Astrocyte of the cerebellum (primary cell): ENCODE data around the gene VPREB3.

Source experiments
- DNase-seq: peaks from one replicate; pipeline ENCODE4 v3.0.0-alpha.2; 2011; ENCODE audit warnings: low read depth
- H3K4me3 ChIP-seq: 2 replicates; pipeline ENCODE4 v1.5.1; 2011; ENCODE audit warnings: mild to moderate bottlenecking, low read depth, low read length, moderate library complexity
- in situ Hi-C: cut with HindIII; loops from 2 replicates; pipeline ENCODE4 v1.10.0; 2017; ENCODE audit warnings: low sequenced_read_pairs
- TF ChIP-seq, protein P1 (sequence below): IDR thresholded peaks from 2 replicates; pipeline ENCODE4 v1.5.1; 2012; ENCODE audit warnings: low read length, low read depth, moderate library complexity, mild to moderate bottlenecking; ENCODE audit errors: missing control alignments

The VPREB3 gene

GRCh38 chr22:23787910-23788309 is 33.7 kb upstream of the VPREB3 start:
- H3K4me3 ChIP-seq = peak overlapping the region; percentile 86
- DNase-seq = no peak
- in situ Hi-C loops = no loop called here
- TF ChIP-seq, protein P1, sequence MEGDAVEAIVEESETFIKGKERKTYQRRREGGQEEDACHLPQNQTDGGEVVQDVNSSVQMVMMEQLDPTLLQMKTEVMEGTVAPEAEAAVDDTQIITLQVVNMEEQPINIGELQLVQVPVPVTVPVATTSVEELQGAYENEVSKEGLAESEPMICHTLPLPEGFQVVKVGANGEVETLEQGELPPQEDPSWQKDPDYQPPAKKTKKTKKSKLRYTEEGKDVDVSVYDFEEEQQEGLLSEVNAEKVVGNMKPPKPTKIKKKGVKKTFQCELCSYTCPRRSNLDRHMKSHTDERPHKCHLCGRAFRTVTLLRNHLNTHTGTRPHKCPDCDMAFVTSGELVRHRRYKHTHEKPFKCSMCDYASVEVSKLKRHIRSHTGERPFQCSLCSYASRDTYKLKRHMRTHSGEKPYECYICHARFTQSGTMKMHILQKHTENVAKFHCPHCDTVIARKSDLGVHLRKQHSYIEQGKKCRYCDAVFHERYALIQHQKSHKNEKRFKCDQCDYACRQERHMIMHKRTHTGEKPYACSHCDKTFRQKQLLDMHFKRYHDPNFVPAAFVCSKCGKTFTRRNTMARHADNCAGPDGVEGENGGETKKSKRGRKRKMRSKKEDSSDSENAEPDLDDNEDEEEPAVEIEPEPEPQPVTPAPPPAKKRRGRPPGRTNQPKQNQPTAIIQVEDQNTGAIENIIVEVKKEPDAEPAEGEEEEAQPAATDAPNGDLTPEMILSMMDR = no peak

DNA sequence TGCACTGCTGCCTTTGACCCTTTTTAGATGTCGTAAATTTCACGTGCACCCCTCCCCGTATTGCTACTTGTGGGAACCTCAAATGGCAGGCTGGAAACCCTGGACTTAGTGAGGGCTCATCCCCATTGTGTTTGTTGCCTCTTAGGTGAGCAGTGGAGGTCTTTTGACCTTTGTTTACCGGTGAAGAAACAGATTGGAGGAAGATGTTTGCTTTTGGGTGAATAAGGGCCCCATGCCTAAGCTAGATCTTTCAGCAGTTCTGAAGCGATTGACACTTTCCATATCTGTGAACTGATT is 33.3 kb upstream of the VPREB3 start:
- peak overlapping the region; percentile 86 for H3K4me3 ChIP-seq
- DNase-seq = no peak
- TF ChIP-seq, protein P1 = no peak
- in situ Hi-C loops = no loop called here

- H3K4me3 ChIP-seq = peak within 1 kb of the TSS; percentile 86
- in situ Hi-C loops = no loop called here
- TF ChIP-seq, protein P1 = no peak
- peak; percentile 78 for DNase-seq
Observed at GRCh38 chr22:23786752-23787599, 32.8 kb upstream of the VPREB3 start, which contains the start of gene SMARCB1. SMARCB1 (plus strand) TSS chr22:23786966; CDS start chr22:23787170, 204 bp downstream.

GRCh38 chr22:23786261-23786710 is 32.1 kb upstream of the VPREB3 start:
- H3K4me3 ChIP-seq = peak overlapping the region; percentile 86
- TF ChIP-seq, protein P1 = no peak
- in situ Hi-C loops = no loop called here
- DNase-seq = no peak

DNA sequence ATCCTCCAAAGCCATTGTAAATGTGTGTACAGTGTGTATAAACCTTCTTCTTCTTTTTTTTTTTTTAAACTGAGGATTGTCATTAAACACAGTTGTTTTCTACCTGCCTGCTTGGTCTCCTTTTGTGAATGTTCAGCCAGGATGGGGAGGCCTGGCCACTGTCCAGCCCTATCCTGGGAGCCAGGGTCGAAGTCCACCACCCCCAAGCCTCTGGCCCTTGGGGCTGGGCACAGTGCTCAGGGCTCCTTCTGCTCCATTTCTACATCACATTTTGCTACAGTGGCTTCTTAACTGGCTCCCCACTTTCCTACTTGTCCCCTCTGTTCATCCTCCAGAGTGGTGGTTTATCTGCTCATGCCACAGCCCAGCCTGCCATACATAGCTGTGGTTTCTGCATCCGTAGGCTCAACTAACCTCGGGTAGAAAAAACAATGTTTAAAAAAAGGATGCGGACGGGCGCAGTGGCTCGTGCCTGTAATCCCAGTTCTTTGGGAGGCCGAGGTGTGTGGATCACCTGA is 30.0 kb upstream of the VPREB3 start:
- TF ChIP-seq, protein P1 = no peak
- DNase-seq = peak; percentile 24
- no peak overlapping the region for H3K4me3 ChIP-seq
- in situ Hi-C loops = no loop called here

DNA sequence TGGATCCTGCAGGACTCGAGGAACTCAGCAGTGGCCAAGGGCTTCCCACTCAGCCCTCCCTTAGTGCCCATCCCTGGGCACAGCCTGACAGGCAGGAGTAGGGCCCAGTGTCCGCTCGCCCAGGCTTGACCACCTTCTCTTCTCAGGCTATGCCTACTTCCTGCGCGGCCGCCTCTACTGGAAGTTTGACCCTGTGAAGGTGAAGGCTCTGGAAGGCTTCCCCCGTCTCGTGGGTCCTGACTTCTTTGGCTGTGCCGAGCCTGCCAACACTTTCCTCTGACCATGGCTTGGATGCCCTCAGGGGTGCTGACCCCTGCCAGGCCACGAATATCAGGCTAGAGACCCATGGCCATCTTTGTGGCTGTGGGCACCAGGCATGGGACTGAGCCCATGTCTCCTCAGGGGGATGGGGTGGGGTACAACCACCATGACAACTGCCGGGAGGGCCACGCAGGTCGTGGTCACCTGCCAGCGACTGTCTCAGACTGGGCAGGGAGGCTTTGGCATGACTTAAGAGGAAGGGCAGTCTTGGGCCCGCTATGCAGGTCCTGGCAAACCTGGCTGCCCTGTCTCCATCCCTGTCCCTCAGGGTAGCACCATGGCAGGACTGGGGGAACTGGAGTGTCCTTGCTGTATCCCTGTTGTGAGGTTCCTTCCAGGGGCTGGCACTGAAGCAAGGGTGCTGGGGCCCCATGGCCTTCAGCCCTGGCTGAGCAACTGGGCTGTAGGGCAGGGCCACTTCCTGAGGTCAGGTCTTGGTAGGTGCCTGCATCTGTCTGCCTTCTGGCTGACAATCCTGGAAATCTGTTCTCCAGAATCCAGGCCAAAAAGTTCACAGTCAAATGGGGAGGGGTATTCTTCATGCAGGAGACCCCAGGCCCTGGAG is 29.3 kb upstream of the VPREB3 start:
- DNase-seq = no peak
- no peak overlapping the region for H3K4me3 ChIP-seq
- in situ Hi-C loops = no loop called here
- TF ChIP-seq, protein P1 = no peak
